Neural progenitor cell (in vitro differentiated cells): ENCODE data around the gene HAND2. TPM values are rescaled to one million over a fixed set of nuclear protein-coding genes. Genes with fewer than 3 reads are reported as not detected.

Experiments
- DNase-seq: peaks from one replicate; pipeline ENCODE4 v3.0.0-alpha.2; 2016; ENCODE audit warnings: low spot score
- H2AFZ ChIP-seq: fragments of 200-600 bp; sonication (generic); replicated peaks from 2 replicates; pipeline ENCODE4 v1.6.1; 2016; ENCODE audit warnings: antibody characterized with exemption
- H3F3A ChIP-seq: fragments of 200-600 bp; sonication (generic); 2 replicates; pipeline ENCODE4 v1.6.1; 2016; ENCODE audit warnings: antibody characterized with exemption, low read depth
- H3K27ac ChIP-seq: fragments of 200-600 bp; sonication (generic); 2 replicates; pipeline ENCODE4 v1.5.1; 2016; ENCODE audit warnings: mild to moderate bottlenecking
- H3K27me3 ChIP-seq: fragments of 200-600 bp; sonication (generic); 2 replicates; pipeline ENCODE4 v1.6.1; 2016; ENCODE audit warnings: mild to moderate bottlenecking, moderate library complexity
- H3K36me3 ChIP-seq: fragments of 200-600 bp; sonication (generic); 2 replicates; pipeline ENCODE4 v1.5.1; 2016
- H3K4me1 ChIP-seq: fragments of 200-600 bp; sonication (generic); 2 replicates; pipeline ENCODE4 v1.6.1; 2016; ENCODE audit warnings: mixed run types
- H3K4me2 ChIP-seq: fragments of 200-600 bp; sonication (generic); 2 replicates; pipeline ENCODE4 v1.6.1; 2016
- H3K4me3 ChIP-seq: fragments of 200-600 bp; sonication (generic); 2 replicates; pipeline ENCODE4 v1.5.1; 2016
- H3K79me2 ChIP-seq: fragments of 200-600 bp; sonication (generic); 2 replicates; pipeline ENCODE4 v1.6.1; 2016; ENCODE audit warnings: low read depth
- H3K9ac ChIP-seq: fragments of 200-600 bp; sonication (generic); 2 replicates; pipeline ENCODE4 v1.6.1; 2016
- H3K9me3 ChIP-seq: fragments of 200-600 bp; sonication (generic); 2 replicates; pipeline ENCODE4 v1.5.1; 2016; ENCODE audit warnings: low read depth
- H4K20me1 ChIP-seq: fragments of 200-600 bp; sonication (generic); 2 replicates; pipeline ENCODE4 v1.6.1; 2016; ENCODE audit warnings: low read depth
- H3K27ac Mint-ChIP-seq: 3 replicates; pipeline ENCODE4 v1.8.0; 2021; ENCODE audit warnings: mixed read lengths
- H3K27me3 Mint-ChIP-seq: 2 replicates; pipeline ENCODE4 v1.8.0; 2022; ENCODE audit warnings: low read depth, mild to moderate bottlenecking, inconsistent platforms, moderate library complexity, mixed read lengths; ENCODE audit not compliant: insufficient read depth
- H3K36me3 Mint-ChIP-seq: 3 replicates; pipeline ENCODE4 v1.8.0; 2021; ENCODE audit warnings: mixed read lengths
- H3K4me1 Mint-ChIP-seq: 3 replicates; pipeline ENCODE4 v1.8.0; 2021; ENCODE audit warnings: mixed read lengths
- H3K4me3 Mint-ChIP-seq: 3 replicates; pipeline ENCODE4 v1.8.0; 2021; ENCODE audit warnings: mild to moderate bottlenecking, moderate library complexity, mixed read lengths
- H3K9me3 Mint-ChIP-seq: 3 replicates; pipeline ENCODE4 v1.8.0; 2020; ENCODE audit warnings: mixed read lengths
- EZH2 ChIP-seq: fragments of 200-600 bp; sonication (generic); IDR thresholded peaks from 2 replicates; pipeline ENCODE4 v1.6.1; 2017; ENCODE audit warnings: antibody characterized with exemption, mild to moderate bottlenecking, moderate library complexity
- EZH2phosphoT487 ChIP-seq: fragments of 200-600 bp; sonication (generic); IDR thresholded peaks from 2 replicates; pipeline ENCODE4 v1.6.1; 2017; ENCODE audit warnings: antibody characterized with exemption
- total RNA-seq: library from RNA; depleted of rRNA; stranded (reverse); fragments of >200 nt; gene quantifications from 2 replicates; pipeline ENCODE4 v1.2.3, GENCODE V29; 2015; ENCODE audit warnings: low replicate concordance
- TF ChIP-seq, protein P1 (sequence below): fragments of 200-600 bp; sonication (generic); IDR thresholded peaks from 2 replicates; pipeline ENCODE4 v1.5.1; 2017; ENCODE audit warnings: antibody characterized with exemption, mild to moderate bottlenecking

The HAND2 gene
- total RNA-seq, 1 donor from 2014 or later, result not detected

DNA sequence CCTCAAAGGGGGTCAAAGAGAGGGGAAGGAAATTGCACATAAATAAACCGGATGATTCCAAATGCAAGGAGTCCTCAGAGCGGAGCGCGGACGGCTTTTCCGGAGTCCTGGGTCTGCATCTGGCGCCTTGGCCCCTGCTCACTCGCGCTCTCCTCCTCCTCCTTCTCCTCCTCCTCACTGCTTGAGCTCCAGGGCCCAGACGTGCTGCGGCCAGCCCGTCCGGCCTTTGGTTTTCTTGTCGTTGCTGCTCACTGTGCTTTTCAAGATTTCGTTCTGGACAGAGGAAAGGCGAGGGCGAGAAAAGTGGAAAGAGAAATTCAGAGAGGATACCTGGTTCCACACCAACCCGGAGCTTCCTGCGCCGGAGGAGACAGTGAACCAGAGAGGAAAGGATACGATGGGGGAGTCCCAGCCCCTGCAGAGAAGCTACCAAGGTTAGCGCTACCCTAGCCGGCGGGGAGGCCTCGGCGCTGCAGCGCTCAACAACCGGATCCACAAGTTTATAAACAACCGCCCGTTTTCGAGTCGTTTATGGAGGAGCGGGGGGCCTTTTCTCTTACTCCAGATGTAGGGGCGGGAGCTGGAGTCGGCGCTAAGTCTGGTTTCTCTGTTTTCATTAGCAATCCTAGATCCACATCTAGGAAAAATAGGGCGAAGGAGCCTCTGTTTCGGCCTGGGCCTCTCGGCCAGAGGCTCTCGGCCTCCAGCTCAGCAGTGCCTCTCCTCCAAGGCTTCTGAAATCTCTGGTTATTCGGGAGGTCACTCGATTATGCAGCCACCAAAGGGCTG lies 2.7 kb downstream of the HAND2 start:
- no peak overlapping the region for H3K27ac ChIP-seq
- peak; percentile 94 for TF ChIP-seq EZH2phosphoT487
- peak; percentile 87 for TF ChIP-seq EZH2
- TF ChIP-seq, protein P1, sequence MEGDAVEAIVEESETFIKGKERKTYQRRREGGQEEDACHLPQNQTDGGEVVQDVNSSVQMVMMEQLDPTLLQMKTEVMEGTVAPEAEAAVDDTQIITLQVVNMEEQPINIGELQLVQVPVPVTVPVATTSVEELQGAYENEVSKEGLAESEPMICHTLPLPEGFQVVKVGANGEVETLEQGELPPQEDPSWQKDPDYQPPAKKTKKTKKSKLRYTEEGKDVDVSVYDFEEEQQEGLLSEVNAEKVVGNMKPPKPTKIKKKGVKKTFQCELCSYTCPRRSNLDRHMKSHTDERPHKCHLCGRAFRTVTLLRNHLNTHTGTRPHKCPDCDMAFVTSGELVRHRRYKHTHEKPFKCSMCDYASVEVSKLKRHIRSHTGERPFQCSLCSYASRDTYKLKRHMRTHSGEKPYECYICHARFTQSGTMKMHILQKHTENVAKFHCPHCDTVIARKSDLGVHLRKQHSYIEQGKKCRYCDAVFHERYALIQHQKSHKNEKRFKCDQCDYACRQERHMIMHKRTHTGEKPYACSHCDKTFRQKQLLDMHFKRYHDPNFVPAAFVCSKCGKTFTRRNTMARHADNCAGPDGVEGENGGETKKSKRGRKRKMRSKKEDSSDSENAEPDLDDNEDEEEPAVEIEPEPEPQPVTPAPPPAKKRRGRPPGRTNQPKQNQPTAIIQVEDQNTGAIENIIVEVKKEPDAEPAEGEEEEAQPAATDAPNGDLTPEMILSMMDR, result no peak
- Mint-ChIP-seq H3K27me3 (peaks cover 93% of the 10 kb centered on the region), H3K9me3 (peaks cover 5% of the 10 kb centered on the region), H3K36me3 (no peaks in the 10 kb centered on the region), H3K4me3 (peak overlapping the region; percentile 64), H3K27ac (no peak overlapping the region), H3K4me1 (peaks cover 28% of the 10 kb centered on the region)
- H3K36me3 ChIP-seq, result no peaks in the 10 kb centered on the region
- no peak overlapping the region for H3K4me3 ChIP-seq
- H3K79me2 ChIP-seq, result no peaks in the 10 kb centered on the region
- peak; percentile 72 for DNase-seq
- no peak overlapping the region for H3K4me2 ChIP-seq
- H3K27me3 ChIP-seq, result peaks cover 100% of the 10 kb centered on the region
- no peak overlapping the region for H2AFZ ChIP-seq
- H3K4me1 ChIP-seq, result peaks cover 8% of the 10 kb centered on the region
- H3K9ac ChIP-seq, result no peak overlapping the region
- H4K20me1 ChIP-seq, result peaks cover 86% of the 10 kb centered on the region
- no peaks in the 10 kb centered on the region for H3K9me3 ChIP-seq
- peaks cover 11% of the 10 kb centered on the region for H3F3A ChIP-seq

DNA sequence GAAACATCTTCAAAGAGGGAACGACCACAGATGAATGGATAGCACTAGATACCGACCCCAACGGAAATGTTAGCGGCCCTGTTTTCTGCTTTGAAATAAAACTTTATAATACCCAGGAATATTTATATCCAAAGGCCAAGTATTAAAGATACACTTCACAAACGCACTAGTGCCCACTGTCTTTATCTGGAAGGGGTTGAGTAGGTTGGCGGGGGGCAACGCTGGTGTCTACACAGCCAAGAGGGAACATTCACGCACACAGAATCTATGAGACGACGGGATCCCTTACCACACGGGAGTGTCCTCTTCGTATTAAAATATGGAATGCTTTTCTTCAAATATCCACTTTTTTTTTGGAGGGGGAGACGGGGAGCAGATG lies 3.3 kb downstream of the HAND2 start:
- no peaks in the 10 kb centered on the region for H3K36me3 ChIP-seq
- peaks cover 93% of the 10 kb centered on the region for H3K27me3 Mint-ChIP-seq
- TF ChIP-seq, protein P1, result no peak
- peak; percentile 55 for TF ChIP-seq EZH2
- peak; percentile 20 for TF ChIP-seq EZH2phosphoT487
- H3K79me2 ChIP-seq, result no peaks in the 10 kb centered on the region
- no peak overlapping the region for H3K27ac ChIP-seq
- H3K36me3 Mint-ChIP-seq, result no peaks in the 10 kb centered on the region
- DNase-seq, result no peak
- peaks cover 12% of the 10 kb centered on the region for H3K4me1 ChIP-seq
- H3K4me3 Mint-ChIP-seq, result peak overlapping the region; percentile 64
- H3K27me3 ChIP-seq, result peaks cover 100% of the 10 kb centered on the region
- no peak overlapping the region for H3K27ac Mint-ChIP-seq
- H3K9me3 Mint-ChIP-seq, result peaks cover 2% of the 10 kb centered on the region
- H3F3A ChIP-seq, result peaks cover 8% of the 10 kb centered on the region
- peaks cover 31% of the 10 kb centered on the region for H3K4me1 Mint-ChIP-seq
- no peak overlapping the region for H3K4me2 ChIP-seq
- peaks cover 86% of the 10 kb centered on the region for H4K20me1 ChIP-seq
- H2AFZ ChIP-seq, result no peak overlapping the region
- no peak overlapping the region for H3K4me3 ChIP-seq
- no peak overlapping the region for H3K9ac ChIP-seq
- H3K9me3 ChIP-seq, result no peaks in the 10 kb centered on the region

DNA sequence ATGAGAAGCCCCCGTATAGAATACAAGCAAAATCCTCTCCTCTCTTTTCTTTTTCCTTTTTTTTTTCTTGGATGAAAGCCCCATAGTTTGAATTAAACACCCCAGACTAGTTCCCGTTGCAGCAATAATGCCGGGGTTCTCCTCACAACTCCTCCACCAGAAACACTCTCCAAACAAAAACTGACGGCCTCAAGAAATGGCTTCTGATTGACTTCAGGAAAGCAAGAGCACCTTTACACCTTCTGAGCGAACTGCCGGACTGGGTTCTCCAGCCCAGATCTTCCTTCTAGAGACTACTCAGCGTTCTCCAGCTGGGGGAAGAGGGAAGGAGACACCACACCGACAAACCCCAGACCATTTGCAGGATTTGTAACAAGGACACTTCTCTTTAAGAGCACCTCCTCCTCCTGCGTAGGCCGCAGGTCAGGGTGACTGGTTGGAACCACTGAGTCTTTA lies 4.0 kb downstream of the HAND2 start:
- no peak overlapping the region for H3K9ac ChIP-seq
- DNase-seq, result peak; percentile 43
- H3K27me3 ChIP-seq, result peaks cover 100% of the 10 kb centered on the region
- peaks cover 93% of the 10 kb centered on the region for H3K27me3 Mint-ChIP-seq
- peaks cover 35% of the 10 kb centered on the region for H3K4me1 Mint-ChIP-seq
- H3K9me3 ChIP-seq, result no peaks in the 10 kb centered on the region
- H3K27ac Mint-ChIP-seq, result no peak overlapping the region
- peaks cover 5% of the 10 kb centered on the region for H3K9me3 Mint-ChIP-seq
- H3F3A ChIP-seq, result peaks cover 9% of the 10 kb centered on the region
- H3K36me3 ChIP-seq, result no peaks in the 10 kb centered on the region
- H2AFZ ChIP-seq, result no peak overlapping the region
- no peak overlapping the region for H3K27ac ChIP-seq
- H3K4me3 ChIP-seq, result no peak overlapping the region
- H3K4me3 Mint-ChIP-seq, result peak overlapping the region; percentile 13
- TF ChIP-seq EZH2phosphoT487 (peak; percentile 3), EZH2 (peak; percentile 39)
- TF ChIP-seq, protein P1, result no peak
- peaks cover 86% of the 10 kb centered on the region for H4K20me1 ChIP-seq
- H3K4me2 ChIP-seq, result no peak overlapping the region
- H3K79me2 ChIP-seq, result no peaks in the 10 kb centered on the region
- H3K36me3 Mint-ChIP-seq, result no peaks in the 10 kb centered on the region
- H3K4me1 ChIP-seq, result peaks cover 16% of the 10 kb centered on the region
